GM21528 (cell line): ENCODE data around the gene RPL5.

Source experiments
- ATAC-seq: cut with Tn5 transposase; IDR thresholded peaks from one replicate; pipeline ENCODE4 v1.9.1; 2021; ENCODE audit warnings: mild to moderate bottlenecking, moderate library complexity; ENCODE audit not compliant: unreplicated experiment, low FRiP score

The RPL5 gene

DNA sequence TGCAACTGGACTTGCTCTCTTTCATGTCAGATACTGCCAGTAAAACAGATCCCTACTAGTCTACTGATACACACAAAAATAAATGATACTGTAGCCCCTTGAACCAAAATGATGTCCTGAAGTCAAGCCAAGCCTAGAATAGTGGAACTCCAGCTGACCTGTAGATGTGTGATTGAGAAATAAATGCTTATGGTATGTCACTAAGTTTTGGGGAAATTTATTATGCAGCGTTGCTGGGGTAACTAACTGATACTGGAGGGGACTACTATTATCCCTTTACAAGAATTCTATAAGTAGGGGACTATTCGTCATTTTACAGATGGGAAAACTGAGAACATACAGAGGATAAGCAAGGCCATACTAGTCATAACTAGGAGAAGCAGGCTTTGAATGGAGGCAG lies 55.6 kb downstream of the RPL5 start:
- no peak for ATAC-seq
